ENCODE measurements around the gene UCHL5.

DNA sequence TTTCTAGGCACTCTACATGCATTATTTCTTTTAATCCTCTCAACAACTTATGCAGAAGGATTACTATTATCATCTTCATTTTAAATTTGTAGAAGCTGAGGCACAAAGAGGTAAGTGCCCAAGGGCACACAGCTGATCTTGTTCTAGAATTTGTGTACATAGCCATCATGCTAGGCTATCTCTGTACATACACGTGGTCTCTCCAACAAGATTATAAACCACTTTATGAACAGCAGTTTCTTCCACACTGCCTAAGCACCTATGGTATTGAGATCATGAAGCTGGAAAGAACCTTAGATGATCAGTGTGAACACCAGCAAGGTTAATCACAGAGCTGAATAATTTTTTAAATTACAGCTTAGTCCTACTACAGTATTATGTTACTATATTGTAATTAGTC lies 28.9 kb downstream of the UCHL5 start:
- TF ChIP-seq POLR2A (IDR thresholded peaks at IDR 0.05), result no peak
- no peak for TF ChIP-seq CTCF (IDR thresholded peaks at IDR 0.05)
- no peak for TF ChIP-seq POLR2AphosphoS5 (IDR thresholded peaks at IDR 0.05)
- no peak for TF ChIP-seq EP300 (IDR thresholded peaks at IDR 0.05)

Data from suprapubic skin (tissue), 4 donors.